Stimulated activated CD4-positive, alpha-beta T cell treated with anti-CD3 and anti-CD28 coated beads, Interleukin-4, amount 100 ng/mL, for 24 hours (primary cell): ENCODE measurements around the gene DHRS12.

Source experiments
- DNase-seq: peaks from one replicate; pipeline ENCODE4 v3.0.0-alpha.2; 2020

Gene DHRS12, protein sequence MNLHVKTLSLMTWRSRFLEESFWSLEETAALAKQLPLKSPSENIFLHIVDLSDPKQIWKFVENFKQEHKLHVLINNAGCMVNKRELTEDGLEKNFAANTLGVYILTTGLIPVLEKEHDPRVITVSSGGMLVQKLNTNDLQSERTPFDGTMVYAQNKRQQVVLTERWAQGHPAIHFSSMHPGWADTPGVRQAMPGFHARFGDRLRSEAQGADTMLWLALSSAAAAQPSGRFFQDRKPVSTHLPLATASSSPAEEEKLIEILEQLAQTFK

DNA sequence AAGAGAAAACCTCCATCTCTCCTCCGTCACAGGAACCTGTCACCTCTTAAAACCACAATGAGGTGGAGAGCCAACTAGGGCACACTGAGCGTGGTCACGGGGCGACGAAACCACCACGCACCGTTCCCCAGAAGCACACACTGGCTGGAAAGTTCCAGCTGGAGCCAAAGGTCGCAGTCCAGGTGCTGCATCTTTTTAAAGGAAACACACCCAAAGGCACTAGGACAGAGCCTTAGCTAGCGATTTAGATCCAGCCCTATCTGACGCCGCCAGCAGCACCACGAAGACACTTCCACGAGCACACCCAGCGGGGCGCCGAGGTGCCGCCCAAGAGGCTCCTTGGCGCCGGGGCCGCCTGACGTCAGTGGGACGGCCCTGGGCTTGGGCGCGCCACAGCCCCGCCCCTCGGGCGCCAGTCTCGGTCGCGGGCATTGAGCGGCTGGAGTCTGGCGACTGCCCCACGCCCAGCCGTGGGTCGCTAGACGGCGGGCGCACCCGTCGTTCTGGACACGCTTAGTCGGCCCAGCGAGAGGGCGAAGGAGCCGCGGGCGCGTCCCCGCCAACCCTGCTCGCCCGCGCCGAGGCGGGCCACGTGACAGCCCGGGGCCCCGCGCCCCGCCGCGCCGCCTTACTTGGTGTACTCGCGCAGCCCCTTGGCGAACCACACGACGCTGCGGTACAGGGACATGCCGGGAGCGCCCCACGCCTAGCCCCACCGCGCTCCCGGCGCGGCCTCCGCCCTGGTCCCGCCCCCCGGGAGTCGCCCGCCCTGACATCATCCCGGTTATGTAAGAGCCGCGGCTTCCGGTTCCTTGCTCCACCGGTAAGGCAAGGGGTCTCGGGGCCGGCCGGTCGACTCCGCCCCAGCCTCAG lies at the start of gene DHRS12:
DHRS12 (minus strand) TSS at position 742 of the 873 bp plus-strand sequence. CDS start 4,504 bp downstream, outside the sequence.
- peak; percentile 82 for DNase-seq

DNA sequence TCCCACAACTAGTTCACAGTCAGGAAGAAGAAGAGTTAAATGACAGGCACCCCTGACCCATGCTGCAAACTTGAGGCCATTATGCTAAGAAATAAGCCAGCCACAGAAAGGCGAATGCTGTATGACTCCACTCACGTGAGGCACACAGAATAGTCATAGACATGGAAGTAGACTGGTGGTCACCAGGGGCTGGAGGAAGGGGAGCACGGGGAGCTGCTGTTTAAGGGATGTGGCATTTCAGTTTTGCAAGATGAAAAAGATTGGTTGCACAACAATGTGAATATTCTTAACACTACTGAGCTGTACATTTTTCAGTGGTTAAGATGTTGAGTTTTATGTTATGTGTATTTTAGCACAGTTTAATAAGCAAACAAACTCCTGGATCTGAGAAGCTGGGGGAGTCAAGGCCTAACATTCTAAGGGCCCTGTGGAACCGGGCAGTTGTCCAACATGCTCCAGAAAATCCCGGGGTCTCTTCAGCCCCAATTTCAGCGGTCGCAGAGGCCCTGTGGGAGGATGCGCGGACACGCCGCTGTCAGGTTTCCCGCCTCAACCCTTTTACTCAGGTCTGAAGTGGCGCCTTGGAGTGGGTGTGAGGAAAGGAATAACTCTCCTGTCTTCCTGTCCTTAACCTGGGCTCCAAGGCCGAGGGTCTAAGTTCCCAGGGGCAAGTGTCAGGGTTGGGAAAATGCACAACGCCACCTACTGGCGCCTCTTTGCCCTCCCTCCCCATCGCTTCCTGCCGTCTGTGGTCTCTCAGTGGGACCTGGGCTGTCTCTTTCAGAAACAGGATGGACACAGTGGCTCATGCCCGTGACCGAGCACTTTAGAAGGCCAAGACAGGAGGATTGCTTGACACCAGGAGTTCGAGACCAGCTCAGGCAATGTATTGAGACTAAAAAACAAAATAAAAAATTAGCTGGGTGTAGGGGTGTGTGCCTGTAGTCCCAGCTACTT lies 45.5 kb upstream of the DHRS12 start:
- DNase-seq, result peak; percentile 28

DNA sequence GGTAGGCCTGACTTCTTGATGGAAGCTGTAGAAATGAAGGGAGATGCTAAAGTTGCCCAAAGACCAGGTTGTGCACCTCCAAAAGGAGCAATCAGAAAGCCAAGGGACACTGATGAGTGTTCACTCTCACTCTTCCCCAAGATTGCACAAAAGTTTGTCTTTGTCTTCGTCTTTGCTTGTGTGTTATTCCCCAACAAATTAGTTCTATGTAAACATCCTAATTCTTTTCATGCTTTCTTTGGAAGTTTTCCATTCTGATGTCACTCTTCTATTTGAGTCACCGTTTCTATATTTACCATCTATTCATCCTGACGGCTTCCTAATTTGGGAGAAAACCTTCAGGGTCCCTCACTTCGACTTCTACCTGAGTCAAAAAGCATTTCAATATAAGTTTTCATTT lies 44.7 kb upstream of the DHRS12 start:
- no peak for DNase-seq

DNA sequence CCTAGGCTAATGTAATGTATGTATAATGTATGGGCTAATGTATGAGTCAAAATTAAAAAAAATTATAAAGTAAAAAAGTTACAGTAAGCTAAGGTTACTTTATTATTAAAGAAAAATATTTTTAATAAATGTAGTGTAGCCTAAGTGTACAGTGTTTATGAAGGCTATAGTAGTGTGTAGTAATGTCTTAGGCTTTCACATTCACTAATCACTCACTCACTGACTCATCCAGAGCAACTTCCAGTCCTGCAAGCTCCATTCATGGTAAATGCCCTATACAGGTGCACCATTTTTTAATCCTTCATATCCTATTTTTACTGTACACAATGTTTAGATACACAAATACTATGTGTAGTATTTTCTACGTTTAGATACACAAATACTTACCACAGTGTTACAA lies 42.8 kb upstream of the DHRS12 start:
- no peak for DNase-seq

DNA sequence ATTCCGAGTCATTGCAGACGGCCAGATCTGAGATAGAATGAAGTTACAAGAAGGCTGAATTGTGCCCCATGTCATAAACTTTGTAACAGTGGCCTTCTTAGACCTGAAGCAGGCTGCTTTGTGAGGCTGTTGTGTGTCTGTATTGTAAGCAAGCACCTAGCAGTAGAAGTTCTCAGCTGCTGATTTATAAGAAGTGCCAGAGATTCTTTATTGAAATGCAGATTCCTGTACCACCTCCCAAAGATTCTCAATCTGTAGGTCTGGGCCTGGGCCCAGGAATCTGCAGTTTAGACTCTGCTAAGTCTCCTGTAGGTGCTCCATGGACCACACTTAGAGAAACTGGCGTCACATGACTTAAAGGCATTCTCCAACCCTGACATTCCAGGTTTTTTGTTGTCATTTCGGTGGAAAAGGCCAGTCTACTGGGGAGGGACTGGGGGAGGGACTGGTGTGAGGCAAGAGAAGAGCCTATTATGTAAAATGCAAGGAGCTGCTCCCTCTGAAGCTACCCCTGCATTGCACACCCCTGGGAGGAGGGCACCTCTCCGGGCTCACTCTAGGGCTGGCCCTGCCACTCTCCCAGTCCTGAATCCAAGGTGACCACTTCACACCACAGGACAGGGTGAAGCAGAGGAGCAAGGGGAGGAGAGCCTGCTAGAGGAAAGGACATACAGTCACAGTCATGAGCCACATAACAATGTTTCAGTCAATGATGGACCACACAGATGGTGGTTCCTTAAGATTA lies 41.8 kb upstream of the DHRS12 start:
- no peak for DNase-seq

DNA sequence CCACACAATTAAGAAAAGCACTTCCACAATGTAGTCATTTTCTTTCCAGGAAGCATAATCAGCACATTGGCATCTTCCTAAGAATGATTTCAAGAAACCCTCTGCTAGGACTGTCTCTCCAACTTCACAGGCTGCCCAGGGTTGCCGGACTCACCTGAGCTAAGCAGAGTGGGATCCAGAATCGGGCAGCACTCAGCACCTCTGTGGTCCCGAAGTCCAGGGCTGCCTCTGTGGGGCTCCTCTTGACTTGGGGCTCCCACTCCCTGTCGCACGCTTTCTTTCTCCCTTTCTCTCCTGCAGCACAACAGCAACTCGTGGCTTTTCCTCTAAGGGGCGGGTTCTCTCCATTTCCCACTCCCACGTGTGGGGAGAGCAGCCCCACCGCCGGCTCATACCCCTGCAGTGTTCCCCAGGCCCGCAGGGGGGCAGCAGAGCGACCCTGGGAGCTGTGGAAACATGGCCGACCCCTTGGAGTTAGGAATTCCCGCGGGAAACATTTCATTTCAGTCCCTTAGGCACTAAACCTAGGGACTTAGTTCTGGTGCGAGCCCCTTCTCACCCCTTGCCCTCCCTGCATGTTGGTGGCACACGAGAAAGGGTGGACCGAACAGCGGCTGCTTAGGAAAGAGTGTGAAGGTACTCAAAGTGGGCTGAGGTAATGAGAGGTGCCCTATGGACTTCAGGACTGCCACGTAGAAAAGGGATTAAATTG lies 41.1 kb upstream of the DHRS12 start, which contains the start of gene TMEM272:
TMEM272 (minus strand) TSS at position 316 of the 712 bp plus-strand sequence. CDS start 6,647 bp downstream, outside the sequence.
- peak; percentile 68 for DNase-seq

DNA sequence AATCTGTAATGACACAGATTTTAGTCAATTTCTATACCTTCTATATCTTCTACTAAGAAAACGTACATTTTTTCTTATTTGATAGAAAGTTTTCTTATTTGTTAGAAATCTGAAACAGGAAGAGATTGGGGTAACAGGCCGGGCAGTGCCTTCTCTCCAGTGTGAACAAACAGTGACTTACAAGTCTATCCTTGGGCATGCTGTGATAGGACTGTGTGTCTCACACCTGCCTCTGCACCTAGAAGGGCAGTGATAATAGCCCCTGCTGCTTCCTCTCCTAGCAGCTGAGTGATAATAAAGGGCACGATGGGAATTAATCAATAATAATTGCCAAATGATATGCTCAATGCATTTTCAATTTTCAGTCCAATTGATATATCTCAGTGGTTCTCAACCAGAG lies 39.6 kb upstream of the DHRS12 start:
- DNase-seq, result no peak

DNA sequence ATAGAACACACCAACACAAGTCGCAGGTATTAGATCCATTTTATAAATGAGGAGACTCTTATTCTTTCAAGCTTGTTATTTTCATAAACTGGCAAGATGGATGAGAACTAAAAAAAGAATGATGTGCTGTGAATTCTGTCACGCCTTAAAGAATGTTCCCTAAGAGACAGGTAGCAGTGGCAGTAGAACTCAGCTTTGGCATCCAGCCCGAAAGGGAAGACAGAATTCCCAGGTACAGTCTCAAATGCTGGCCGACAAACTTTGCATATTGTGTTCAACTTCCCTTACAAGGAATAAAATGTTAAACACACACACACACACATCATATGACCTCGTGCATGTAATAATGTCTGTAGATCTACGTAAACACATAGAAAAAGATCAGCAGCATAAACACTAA lies 37.8 kb upstream of the DHRS12 start:
- DNase-seq, result no peak

DNA sequence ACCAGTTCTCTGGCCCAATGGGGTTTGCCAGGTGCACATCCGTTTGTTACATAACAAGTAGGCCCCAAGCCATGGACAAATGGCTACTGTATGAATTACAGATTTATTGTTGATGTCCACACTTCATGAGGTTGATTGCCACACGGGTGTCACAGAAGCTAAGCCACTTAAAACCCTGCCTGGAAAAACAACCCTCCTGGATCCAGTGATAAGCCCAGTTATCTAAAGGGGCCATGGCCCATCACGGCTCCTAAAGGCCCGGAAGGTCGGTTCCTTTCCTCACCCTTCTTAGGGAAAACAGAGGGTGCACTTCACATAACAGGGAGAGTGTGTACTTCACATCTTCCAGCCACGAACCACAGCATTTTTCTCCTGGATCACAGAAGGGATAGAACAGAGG lies 37.0 kb upstream of the DHRS12 start:
- DNase-seq, result no peak

DNA sequence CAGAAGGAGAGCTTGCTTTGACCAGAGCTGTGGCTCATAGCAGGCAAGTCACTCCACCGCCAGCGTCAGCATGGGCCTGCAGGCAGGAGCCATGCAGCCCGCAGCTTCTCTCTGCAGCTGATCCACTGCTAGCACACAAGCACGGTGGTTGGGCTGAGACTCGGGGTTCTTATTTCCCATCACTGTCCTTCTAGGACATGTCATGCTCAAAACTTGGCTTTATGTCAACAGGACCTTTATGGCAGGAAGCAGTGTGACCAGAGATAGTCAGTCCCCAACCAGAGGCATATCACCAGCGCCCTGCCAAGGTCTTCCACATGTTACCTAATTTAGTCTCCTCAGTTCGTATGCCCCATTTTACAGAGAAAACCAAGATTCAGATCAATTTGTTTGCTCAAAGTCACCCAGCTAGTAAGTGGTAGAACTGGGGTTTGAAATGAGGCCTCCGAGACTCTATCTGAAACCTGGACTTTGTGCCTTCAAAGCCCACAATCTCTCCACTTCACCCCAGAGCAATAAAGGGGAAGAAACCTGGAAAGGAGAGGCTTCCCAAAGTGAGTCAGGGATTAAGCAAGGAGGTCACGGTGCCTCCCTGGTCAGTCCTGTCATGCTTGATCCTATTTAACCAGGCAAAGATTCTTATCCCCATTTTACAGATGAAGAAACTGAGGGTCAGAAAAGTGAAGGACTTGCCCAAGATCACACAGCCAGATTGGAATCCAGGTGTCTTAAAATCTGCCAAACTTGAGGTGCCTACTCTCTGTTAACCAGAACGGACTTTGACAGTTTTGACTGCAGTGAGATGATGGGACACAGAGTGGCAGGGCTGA lies 36.0 kb upstream of the DHRS12 start:
- DNase-seq, result no peak

DNA sequence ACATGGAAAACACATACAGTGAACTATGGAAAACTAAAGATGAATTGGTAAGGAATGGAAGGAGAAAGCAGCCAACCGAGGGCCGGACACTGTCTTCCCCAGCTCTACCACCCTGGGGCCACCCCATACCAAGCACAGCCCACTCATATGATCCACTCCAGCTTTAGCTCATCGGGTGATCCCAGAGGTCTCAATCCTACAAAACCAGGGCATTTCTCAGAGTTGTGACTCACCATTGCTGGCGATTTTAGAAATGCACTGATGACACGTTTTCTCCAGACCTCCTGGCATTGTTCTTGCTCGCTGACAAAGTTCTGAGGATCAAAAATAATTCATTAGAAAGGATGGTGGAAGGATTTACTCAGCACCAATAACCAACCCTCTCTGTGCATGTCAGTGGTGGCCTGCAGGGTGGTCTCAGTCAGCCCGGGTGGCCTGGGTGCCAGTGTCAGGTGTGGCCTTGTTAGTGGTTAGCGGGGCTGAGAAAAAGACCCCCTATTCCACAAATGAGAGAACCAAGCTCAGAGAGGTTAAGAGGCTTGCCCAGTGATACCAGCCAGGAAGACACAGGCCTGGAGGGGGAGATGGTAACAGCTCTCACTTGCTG lies 34.4 kb upstream of the DHRS12 start:
- DNase-seq, result no peak

DNA sequence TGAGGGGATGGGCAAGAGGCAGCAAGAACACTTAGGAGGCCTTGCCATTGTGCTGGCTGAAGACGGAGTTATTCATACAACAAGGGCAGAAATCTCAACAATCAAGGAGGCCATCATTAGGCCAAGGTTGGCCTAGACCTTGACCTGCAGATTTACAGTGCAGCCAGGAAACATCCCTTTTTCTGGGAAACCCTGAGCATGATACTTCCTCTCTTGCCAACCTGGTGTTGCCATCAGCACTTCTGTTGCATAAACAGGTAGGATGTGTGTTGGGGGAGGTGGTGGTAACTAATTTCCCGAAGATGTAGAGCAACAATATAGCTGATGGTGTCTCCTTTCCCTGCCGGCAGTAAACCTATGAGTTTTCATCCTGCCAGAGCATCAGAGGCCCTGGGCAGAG lies 33.1 kb upstream of the DHRS12 start:
- no peak for DNase-seq

DNA sequence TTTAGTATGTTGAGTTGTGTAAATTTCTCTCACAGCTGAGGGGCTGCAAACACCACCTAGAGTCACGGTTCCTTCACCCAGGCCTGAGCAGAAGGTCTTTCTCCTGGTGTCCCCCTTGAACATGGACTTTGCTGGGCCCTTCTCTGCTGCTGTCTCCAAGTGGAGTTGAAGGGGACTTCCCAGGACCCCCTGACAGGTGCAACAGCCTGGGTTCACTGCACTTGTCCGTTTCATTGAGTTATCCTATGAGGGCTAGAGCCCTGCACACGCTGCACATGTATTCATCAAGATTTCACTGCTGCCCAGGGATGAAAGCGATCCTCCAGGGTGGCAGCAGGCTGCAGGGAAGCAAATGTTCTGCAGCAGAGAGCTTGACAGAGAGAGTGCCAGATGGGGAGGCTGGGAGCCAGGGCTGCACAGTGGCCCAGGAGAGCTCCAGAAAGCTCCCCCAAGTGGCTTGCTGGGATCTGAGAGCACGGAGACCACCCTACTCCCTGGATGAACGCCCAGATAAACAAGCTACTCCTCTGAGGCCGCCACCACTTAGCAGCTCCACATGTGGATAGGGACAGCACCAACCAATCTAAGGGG lies 30.7 kb upstream of the DHRS12 start:
- DNase-seq, result no peak

DNA sequence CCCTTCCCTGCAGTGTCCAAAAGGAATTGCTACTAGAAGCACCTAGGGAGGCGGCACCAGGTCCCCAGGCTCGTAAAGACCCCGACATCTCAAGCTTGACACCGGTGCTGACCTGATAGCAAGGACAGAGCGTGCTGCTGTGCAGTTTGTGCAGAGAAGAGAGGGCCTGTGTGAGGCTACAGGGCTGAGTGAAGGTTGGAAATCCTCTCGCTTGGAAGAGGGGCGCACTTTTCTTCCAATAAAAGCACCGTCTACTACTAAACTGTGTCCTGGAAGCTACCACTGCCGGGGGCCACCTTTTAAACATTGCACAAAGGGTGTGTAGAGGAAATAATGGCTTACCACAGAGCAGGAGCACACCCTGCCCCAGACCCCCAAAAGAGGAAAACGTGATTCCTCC lies 30.0 kb upstream of the DHRS12 start:
- DNase-seq, result no peak

DNA sequence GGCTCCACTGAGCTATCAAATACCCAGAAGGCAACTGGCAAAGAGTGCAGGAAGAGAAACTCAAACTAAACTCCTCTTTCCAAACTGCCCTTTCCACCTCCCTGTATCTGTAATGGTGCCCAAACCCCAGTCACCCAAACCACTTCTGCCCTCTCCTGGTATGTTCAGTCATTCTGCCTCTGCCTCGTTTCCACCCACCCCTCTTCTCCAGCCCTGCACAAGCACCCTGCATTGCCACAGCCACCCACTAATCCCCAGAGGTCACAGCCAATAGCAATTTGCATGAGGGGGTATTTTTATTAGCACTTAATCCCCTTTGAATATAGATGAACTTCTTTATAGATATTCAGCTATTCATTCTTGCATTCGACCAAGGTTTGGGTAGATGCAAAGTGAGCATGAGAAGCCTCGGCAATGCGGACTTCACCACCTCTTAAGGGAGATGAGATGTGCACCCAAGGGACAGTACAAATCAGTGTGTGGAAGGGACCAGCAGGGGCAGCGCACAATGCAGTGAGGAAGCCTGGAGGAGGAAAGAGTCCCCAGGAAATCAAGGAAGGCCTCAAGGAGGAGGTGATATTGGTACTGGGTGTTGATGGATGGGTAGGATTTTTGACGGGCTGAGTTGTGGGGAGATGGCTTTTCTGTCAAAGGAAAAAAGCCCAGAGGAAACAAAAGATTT lies 28.6 kb upstream of the DHRS12 start:
- DNase-seq, result peak; percentile 63

DNA sequence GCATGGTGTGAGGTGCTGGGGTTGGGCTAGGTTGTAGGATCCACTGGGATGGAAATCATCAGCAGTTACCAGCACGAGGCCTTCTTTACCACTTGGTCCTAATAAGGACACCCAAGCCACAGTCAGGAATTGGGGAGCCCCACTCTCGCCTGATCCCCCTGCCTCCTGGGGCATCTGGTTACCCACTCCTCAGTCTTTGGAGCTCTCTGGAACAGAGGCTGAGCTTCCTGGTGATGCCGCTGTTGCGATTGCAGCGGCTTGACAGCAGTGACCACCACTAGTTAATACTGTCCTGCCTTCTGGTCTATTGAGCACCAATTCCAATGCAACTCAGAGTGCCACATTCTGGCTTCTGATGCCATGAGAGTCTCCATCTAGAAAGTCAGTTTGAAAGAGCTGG lies 27.6 kb upstream of the DHRS12 start:
- no peak for DNase-seq

DNA sequence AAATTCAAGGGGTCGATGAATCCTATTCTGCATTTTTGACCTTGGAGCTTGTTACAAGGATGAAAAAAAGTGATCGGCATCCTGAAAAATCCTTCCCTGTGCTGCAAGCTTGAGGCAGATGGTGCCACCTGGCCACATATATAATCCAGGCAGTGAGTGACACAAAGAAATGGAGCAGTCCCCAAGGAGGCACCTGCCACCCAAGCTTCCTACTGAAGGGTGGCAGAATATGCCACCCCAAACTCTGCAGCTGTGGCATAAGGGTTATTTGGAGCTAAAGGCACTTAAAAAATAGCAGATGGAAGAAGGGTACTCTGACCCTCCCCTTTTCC lies 25.6 kb upstream of the DHRS12 start:
- no peak for DNase-seq

DNA sequence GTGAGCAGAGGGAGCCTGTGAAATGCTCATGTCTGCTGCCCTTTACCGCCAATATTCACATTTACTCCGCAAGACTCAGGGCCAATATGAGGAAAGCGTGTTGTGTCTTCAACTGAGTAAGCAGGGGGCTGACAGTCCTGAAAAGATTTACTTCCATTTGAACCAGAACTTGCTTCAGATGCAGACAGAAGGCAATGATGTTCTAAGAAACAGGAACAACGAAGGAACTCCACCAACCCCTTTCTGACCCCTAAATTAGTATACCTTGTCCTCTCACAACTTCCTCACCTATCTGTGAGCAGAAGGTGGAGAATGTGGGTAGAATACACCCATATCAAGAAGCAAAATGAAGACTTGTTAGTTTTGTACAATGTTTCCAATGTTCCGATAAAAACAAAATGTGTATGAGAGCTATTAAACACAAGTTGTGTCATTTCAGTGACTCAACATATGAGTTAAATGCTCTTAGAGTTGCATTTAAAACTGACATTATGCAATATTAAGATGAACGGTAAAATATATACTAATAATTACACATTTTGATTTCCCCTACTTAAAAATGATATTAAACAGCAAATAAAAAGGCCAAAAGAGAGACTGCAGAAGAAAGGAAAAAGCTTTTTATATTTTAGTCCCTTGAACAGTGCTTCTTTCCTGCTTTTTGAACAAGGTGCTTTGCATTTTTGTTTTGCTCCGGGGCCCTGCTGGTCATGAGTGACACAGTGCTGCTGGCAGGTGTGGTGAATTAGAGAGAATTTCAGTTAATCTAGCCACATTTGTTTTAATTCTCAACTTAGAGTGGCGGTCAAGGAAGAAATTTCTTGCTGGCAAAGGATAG lies 25.0 kb upstream of the DHRS12 start:
- no peak for DNase-seq
